Testis (tissue), 3 donors: ENCODE measurements around the gene MAP3K4. TPM values are rescaled to one million over a fixed set of nuclear protein-coding genes. Genes with fewer than 3 reads are reported as not detected.
"Not testable (repeated sequence)": the region's sequence is repeated elsewhere in the genome, so short reads cannot be mapped to it uniquely, and the experiment has no call there.

Experiments
- DNase-seq: peaks from one replicate; pipeline ENCODE4 v3.0.0-alpha.2; 2019
- H3K27ac ChIP-seq, 2 donors: fragments of 200-600 bp; sonication (generic); one replicate each; pipeline ENCODE4 v1.5.1; 2019
- H3K27me3 ChIP-seq: fragments of 200-600 bp; sonication (generic); one replicate; pipeline ENCODE4 v1.5.1; 2019
- H3K36me3 ChIP-seq: fragments of 200-600 bp; sonication (generic); one replicate; pipeline ENCODE4 v1.5.1; 2017; ENCODE audit warnings: low read depth; ENCODE audit errors: missing control alignments
- H3K4me1 ChIP-seq: fragments of 200-600 bp; sonication (generic); one replicate; pipeline ENCODE4 v1.5.1; 2019
- H3K4me3 ChIP-seq, 2 donors: fragments of 200-600 bp; sonication (generic); one replicate each; pipeline ENCODE4 v1.5.1; 2017 to 2019
- H3K9me3 ChIP-seq: fragments of 200-600 bp; sonication (generic); one replicate; pipeline ENCODE4 v1.5.1; 2017
- CTCF ChIP-seq, 3 experiments: fragments of 450-650 bp in 2 of 3; fragments of 200-600 bp in 1 of 3; sonication (generic) in 1 of 3; IDR thresholded peaks; one replicate each; pipeline ENCODE4 v1.5.1; 2016 to 2019; ENCODE audit warnings: antibody characterized with exemption in 3 of 3, mild to moderate bottlenecking in 2 of 3, moderate library complexity in 1 of 3
- POLR2A ChIP-seq: fragments of 450-650 bp; IDR thresholded peaks from one replicate; pipeline ENCODE4 v1.6.1; 2017; ENCODE audit warnings: antibody characterized with exemption, mild to moderate bottlenecking, moderate library complexity
- WGBS, 2 donors: methylation state at CpG; one replicate each; pipeline ENCODE4 v1.1.5; 2018; 5-methylcytosine and 5-hydroxymethylcytosine counted together
- intact Hi-C: fragments of 100-400 bp; cut with DNase I; formaldehyde crosslinking; loops from one replicate; pipeline ENCODE4 v1.15.1; 2023; ENCODE audit warnings: low total_unique reads
- polyA plus RNA-seq: library from polyadenylated mRNA; stranded (reverse); fragments of 350-450 nt; fragmentation: Illumina TruSeq; extraction: RNeasy Lipid Tissue Mini Kit (QIAGEN cat#74804); gene quantifications from one replicate; pipeline ENCODE4 v1.2.3, GENCODE V29; 2014; ENCODE audit warnings: low read depth, low replicate concordance; ENCODE audit not compliant: insufficient read depth
- total RNA-seq, 2 donors: library from RNA; depleted of rRNA; stranded (reverse); fragments of >200 nt; gene quantifications; one replicate each; pipeline ENCODE4 v1.2.3, GENCODE V29; 2016

Gene MAP3K4
- total and polyA plus RNA-seq, 3 donors from 2014 or later, result 45.0 to 77.7 (median 65.4) TPM

DNA sequence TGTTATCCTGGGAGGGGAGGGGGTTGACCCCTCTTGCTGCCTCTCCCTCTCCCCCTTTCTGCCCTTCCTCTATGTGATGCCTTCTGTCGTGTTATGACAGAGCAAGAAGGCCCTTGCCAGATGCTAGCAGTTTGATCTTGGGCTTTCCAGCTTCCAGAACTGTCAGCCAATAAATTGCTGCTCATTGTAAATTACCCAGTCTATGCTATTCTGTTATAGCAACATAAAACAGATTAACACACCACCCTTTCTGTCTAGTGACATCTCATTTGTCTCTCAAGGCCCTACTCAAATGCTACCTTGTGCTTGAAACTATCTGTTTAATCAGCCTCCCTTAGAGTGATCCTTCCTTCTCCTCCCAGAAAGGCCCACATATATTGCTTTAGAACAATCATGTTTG is 16.4 kb upstream of the MAP3K4 start:
- Histone ChIP-seq H3K27me3 (no peaks in the 10 kb centered on the region), H3K9me3 (no peaks in the 10 kb centered on the region), H3K27ac (no peak overlapping the region), H3K4me3 (no peak overlapping the region), H3K4me1 (peaks cover 8% of the 10 kb centered on the region), H3K36me3 (no peaks in the 10 kb centered on the region)
- WGBS, 2 donors, result 55 to 88% methylated on average over 1 of the region's 1 CpG
- intact Hi-C loops, result no loop called here
- no peak for TF ChIP-seq CTCF (IDR thresholded peaks at IDR 0.05)
- no peak for TF ChIP-seq POLR2A
- DNase-seq, result no peak

- H3K36me3 ChIP-seq, H3K9me3 ChIP-seq, intact Hi-C loops, H3K27me3 ChIP-seq, DNase-seq, H3K4me1 ChIP-seq, H3K27ac ChIP-seq, H3K4me3 ChIP-seq: not testable (repeated sequence)
- WGBS, 2 donors, result 90 to 94% methylated on average over 4 of the region's 4 CpGs
These were observed 15.6 kb upstream of the MAP3K4 start for GRCh38 chr6:160975961-160976360.

DNA sequence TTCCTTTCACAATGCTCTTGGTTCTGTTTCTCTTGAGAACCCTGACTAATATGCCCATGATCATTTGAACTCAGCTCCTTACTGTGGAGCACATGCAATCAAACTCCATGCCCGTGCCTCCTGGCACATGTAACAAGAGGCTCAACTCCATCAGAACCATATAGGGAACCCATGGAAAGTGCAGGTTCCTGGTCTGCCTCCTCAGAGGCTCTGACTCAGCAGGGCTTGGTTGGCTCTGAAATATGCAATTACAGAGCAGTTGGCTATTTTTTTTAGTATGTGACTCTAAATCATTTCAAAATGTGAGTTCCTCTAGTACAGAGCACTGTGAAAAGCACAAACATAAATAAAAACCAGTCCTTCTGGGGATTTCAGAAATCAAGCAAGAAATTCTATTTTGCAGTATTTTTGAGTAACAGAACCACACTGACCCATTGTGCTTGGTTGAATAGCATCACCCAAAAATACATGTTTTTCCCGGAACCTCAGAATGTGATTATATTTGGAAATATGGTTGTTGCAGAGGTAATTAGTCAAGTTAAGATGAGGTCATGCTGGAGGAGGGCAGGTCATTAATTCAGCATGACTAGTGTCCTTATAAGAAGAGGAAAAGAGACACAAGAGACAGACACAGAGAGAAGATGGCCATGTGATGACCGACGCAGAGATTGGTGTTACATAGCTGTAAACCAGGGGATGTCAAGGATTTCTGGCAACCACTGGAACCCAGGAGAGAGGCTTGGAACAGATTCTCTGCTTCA is 13.2 kb upstream of the MAP3K4 start:
- no peaks in the 10 kb centered on the region for H3K27me3 ChIP-seq
- no peak overlapping the region for H3K27ac ChIP-seq
- H3K4me1 ChIP-seq, result peaks cover 8% of the 10 kb centered on the region
- no peak for DNase-seq
- H3K4me3 ChIP-seq, result no peak overlapping the region
- 74 to 84% methylated on average over 4 of the region's 4 CpGs for WGBS, 2 donors
- no peak for TF ChIP-seq POLR2A
- TF ChIP-seq CTCF (IDR thresholded peaks at IDR 0.05), result no peak
- H3K36me3 ChIP-seq, result no peaks in the 10 kb centered on the region
- intact Hi-C loops, result no loop called here
- H3K9me3 ChIP-seq, result no peaks in the 10 kb centered on the region

- no peaks in the 10 kb centered on the region for H3K27me3 ChIP-seq
- H3K36me3 ChIP-seq, result no peaks in the 10 kb centered on the region
- H3K4me1 ChIP-seq, result peaks cover 5% of the 10 kb centered on the region
- H3K27ac ChIP-seq, result no peak overlapping the region
- WGBS, 2 donors, result 61 to 74% methylated on average over 8 of the region's 8 CpGs
- H3K4me3 ChIP-seq, result no peak overlapping the region
- no peak for DNase-seq
- intact Hi-C loops, result no loop called here
- H3K9me3 ChIP-seq, result no peaks in the 10 kb centered on the region
- no peak for TF ChIP-seq POLR2A
- no peak for TF ChIP-seq CTCF (IDR thresholded peaks at IDR 0.05)
These were observed 12.4 kb upstream of the MAP3K4 start for GRCh38 chr6:160979061-160979708.

GRCh38 chr6:160983377-160983948 is 8.1 kb upstream of the MAP3K4 start:
- H3K36me3 ChIP-seq, H3K27me3 ChIP-seq, H3K27ac ChIP-seq, H3K4me3 ChIP-seq, H3K9me3 ChIP-seq, H3K4me1 ChIP-seq, DNase-seq, intact Hi-C loops: not testable (repeated sequence)
- 92 to 93% methylated on average over 3 of the region's 3 CpGs for WGBS, 2 donors
